Common myeloid progenitor, CD34-positive (primary cell): Measurements from ENCODE around the gene DEFB121.
"Not testable (repeated sequence)": the region's sequence is repeated elsewhere in the genome, so short reads cannot be mapped to it uniquely, and the experiment has no call there.

ENCODE experiments used
- CTCF ChIA-PET: fragments of 350-600 bp; sonication (Branson Sonifier 250); formaldehyde crosslinking; loops from one replicate; lab custom pipeline; 2021; ENCODE audit warnings: antibody characterized with exemption; lab: Charles Lee
- POLR2A ChIA-PET: fragments of 350-600 bp; sonication (Branson Sonifier 250); formaldehyde crosslinking; loops from one replicate; lab custom pipeline; 2021; ENCODE audit warnings: antibody characterized with exemption; lab: Charles Lee
- DNase-seq, 3 donors: peaks; one replicate each; pipeline versions ENCODE4 v3.0.0 to v3.0.0-alpha.2; 2013
- H3K27ac ChIP-seq, 2 experiments: 1 replicate in 1 of 2; 2 replicates in 1 of 2; pipeline ENCODE4 v1.7.0; 2013; ENCODE audit warnings: inconsistent platforms in 2 of 2, low read length in 2 of 2, mild to moderate bottlenecking in 2 of 2, low read depth in 1 of 2, moderate library complexity in 1 of 2; ENCODE audit not compliant: severe bottlenecking in 2 of 2, insufficient read depth in 1 of 2, poor library complexity in 1 of 2
- H3K27me3 ChIP-seq, 5 experiments: replicated peaks in 2 of 5; 1 replicate in 3 of 5; 2 replicates in 2 of 5; pipeline versions ENCODE4 v1.6.1 to v1.7.0; 2013; ENCODE audit warnings: low read length in 4 of 5, mild to moderate bottlenecking in 2 of 5, moderate library complexity in 2 of 5, inconsistent platforms in 1 of 5; ENCODE audit not compliant: insufficient read depth in 5 of 5, control insufficient read depth in 4 of 5
- H3K36me3 ChIP-seq, 4 experiments: 1 replicate in 2 of 4; 2 replicates in 2 of 4; pipeline versions ENCODE4 v1.6.1 to v1.7.0; 2013; ENCODE audit warnings: low read length in 3 of 4, control low read depth in 1 of 4, mild to moderate bottlenecking in 1 of 4; ENCODE audit not compliant: control insufficient read depth in 4 of 4, insufficient read depth in 4 of 4
- H3K4me1 ChIP-seq, 4 experiments: 1 replicate in 3 of 4; 2 replicates in 1 of 4; pipeline versions ENCODE4 v1.6.1 to v1.7.1; 2013; ENCODE audit warnings: low read length in 3 of 4, mild to moderate bottlenecking in 3 of 4, control low read depth in 1 of 4, inconsistent platforms in 1 of 4, moderate library complexity in 1 of 4; ENCODE audit not compliant: control insufficient read depth in 4 of 4, insufficient read depth in 4 of 4; ENCODE audit errors: control extremely low read depth in 1 of 4
- H3K4me3 ChIP-seq, 7 experiments: 1 replicate in 4 of 7; 2 replicates in 3 of 7; pipeline versions ENCODE4 v1.5.1 to v1.7.0; 2013; ENCODE audit warnings: mild to moderate bottlenecking in 7 of 7, low read length in 6 of 7, moderate library complexity in 6 of 7, inconsistent platforms in 2 of 7, low read depth in 2 of 7, control low read depth in 1 of 7; ENCODE audit not compliant: insufficient read depth in 4 of 7, control insufficient read depth in 1 of 7; ENCODE audit errors: extremely low read depth in 1 of 7
- H3K9me3 ChIP-seq, 5 experiments: 1 replicate in 4 of 5; 2 replicates in 1 of 5; pipeline versions ENCODE4 v1.6.1 to v1.7.1; 2013; ENCODE audit warnings: low read length in 4 of 5, mild to moderate bottlenecking in 2 of 5, inconsistent platforms in 1 of 5, low read depth in 1 of 5, moderate library complexity in 1 of 5; ENCODE audit not compliant: control insufficient read depth in 4 of 5, insufficient read depth in 2 of 5; ENCODE audit errors: control extremely low read depth in 1 of 5
- WGBS: methylation state at CpG from one replicate; pipeline ENCODE4 v1.1.5; 2013; ENCODE audit not compliant: insufficient coverage; 5-methylcytosine and 5-hydroxymethylcytosine counted together

DEFB121 gene

DNA sequence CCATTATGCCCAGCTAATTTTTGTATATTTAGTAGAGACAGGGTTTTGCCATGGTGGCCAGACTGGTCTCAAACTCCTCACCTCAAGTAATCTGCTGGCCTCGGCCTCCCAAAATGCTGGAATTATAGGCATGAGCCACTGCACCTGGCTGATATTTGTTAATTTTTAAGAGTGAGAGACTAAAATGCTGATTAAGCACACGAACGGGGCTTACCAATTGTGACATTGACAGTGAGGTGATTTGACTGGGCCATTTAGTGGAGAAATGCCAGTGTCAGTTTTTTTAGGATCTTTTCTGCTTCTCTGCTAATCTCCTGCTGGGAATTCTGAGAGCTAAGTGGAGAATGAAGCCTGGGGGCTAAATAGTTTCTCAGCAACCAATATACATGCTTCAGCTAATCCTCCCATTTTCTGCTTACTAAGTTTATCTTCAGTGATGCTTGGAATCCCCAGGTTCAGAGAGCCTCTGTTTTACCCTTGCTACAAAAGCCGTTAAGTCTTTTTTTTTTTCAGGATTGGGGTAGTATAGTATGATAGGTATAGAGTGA lies 24.6 kb upstream of the DEFB121 start:
- Histone ChIP-seq H3K4me1 (no peaks in the 10 kb centered on the region), H3K9me3 (no peaks in the 10 kb centered on the region), H3K27ac (no peak overlapping the region), H3K4me3 (no peak overlapping the region), H3K36me3 (no peaks in the 10 kb centered on the region), H3K27me3 (peaks cover 0 to 2% (median 0%) of the 10 kb centered on the region in 5 experiments)
- WGBS = 84% methylated on average over 2 of the region's 4 CpGs
- CTCF ChIA-PET = no interaction called here
- DNase-seq = no peak
- POLR2A ChIA-PET = no interaction called here

DNA sequence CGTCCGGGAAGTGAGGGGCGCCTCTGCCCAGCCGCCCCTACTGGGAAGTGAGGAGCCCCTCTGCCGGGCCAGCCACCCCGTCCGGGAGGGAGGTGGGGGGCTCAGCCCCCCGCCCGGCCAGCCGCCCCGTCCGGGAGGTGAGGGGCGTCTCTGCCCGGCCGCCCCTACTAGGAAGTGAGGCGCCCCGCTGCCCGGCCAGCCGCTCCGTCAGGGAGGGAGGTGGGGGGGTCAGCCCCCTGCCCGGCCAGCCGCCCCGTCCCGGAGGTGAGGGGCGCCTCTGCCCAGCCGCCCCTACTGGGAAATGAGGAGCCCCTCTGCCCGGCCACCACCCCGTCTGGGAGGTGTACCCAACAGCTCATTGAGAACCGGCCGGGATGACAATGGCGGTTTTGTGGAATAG lies 21.6 kb upstream of the DEFB121 start:
- peaks cover 0 to 12% (median 3%) of the 10 kb centered on the region in 5 experiments for H3K27me3 ChIP-seq
- CTCF ChIA-PET, H3K27ac ChIP-seq, DNase-seq, POLR2A ChIA-PET, H3K9me3 ChIP-seq, H3K4me3 ChIP-seq, H3K4me1 ChIP-seq, H3K36me3 ChIP-seq: not testable (repeated sequence)
- 100% methylated on average over 6 of the region's 31 CpGs for WGBS

- CTCF ChIA-PET, H3K4me3 ChIP-seq, H3K27ac ChIP-seq, POLR2A ChIA-PET, H3K4me1 ChIP-seq, H3K9me3 ChIP-seq, DNase-seq, H3K36me3 ChIP-seq: not testable (repeated sequence)
- WGBS = 100% methylated on average over 3 of the region's 48 CpGs
- peaks cover 0 to 14% (median 3%) of the 10 kb centered on the region in 5 experiments for H3K27me3 ChIP-seq
These were observed 21.0 kb upstream of the DEFB121 start for GRCh38 chr20:31426891-31427551.

DNA sequence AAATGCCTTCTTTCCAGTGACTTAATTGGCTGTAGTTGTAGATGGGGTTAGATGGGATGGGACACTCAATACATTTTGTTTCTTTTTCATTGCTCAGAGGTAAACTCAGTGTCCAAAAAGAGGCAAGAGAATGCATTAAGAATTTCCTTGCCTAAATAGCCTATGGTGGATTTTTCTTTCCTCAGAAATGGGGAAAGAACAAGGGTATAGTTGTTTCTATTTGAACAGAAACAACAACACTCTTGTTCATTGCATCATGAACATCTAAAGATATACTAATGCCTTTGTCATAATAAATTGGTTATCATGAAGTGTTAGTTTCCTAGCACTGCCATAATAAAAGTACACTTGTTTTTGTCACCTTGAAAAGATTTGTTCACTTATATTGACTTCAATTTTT lies 19.8 kb upstream of the DEFB121 start:
- Histone ChIP-seq H3K4me1 (no peaks in the 10 kb centered on the region), H3K27me3 (peaks cover 0 to 14% (median 3%) of the 10 kb centered on the region in 5 experiments), H3K27ac (no peak overlapping the region), H3K9me3 (no peaks in the 10 kb centered on the region), H3K36me3 (no peaks in the 10 kb centered on the region), H3K4me3 (no peak overlapping the region)
- DNase-seq = no peak
- POLR2A ChIA-PET = no interaction called here
- CTCF ChIA-PET = no interaction called here

DNA sequence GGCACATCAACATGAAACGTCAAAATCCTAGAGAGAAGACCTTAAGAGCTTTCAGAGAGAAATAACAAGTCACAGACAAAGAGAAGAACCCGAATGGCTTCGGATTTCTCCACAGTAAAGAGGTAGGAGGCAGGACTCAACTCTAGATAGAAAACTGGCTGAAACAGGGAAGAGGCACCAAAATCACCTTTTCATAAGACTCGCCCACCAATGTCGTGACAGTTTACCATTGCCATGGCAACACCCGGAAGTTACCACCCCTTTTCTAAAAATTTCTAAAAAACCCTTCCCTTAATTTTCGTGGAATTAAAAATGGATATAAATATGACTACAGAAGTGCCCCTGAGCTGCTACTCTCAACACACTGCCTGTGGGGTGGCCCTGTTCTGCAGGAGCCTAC lies 12.3 kb upstream of the DEFB121 start:
- DNase-seq = no peak
- H3K27me3 ChIP-seq = peaks cover 0 to 9% (median 3%) of the 10 kb centered on the region in 5 experiments
- no peaks in the 10 kb centered on the region for H3K9me3 ChIP-seq
- ChIA-PET CTCF (no interaction called here), POLR2A (no interaction called here)
- WGBS = 95% methylated on average over 3 of the region's 7 CpGs
- no peaks in the 10 kb centered on the region for H3K36me3 ChIP-seq
- H3K27ac ChIP-seq = no peak overlapping the region
- no peaks in the 10 kb centered on the region for H3K4me1 ChIP-seq
- no peak overlapping the region for H3K4me3 ChIP-seq

GRCh38 chr20:31415653-31416052 lies 9.6 kb upstream of the DEFB121 start:
- peaks cover 0 to 5% (median 2%) of the 10 kb centered on the region in 5 experiments for H3K27me3 ChIP-seq
- H3K36me3 ChIP-seq = no peaks in the 10 kb centered on the region
- no CpG with 5 or more reads among the region's 2 CpGs for WGBS
- no peaks in the 10 kb centered on the region for H3K9me3 ChIP-seq
- POLR2A ChIA-PET = no interaction called here
- H3K4me3 ChIP-seq = no peak overlapping the region
- H3K4me1 ChIP-seq = no peaks in the 10 kb centered on the region
- H3K27ac ChIP-seq = no peak overlapping the region
- CTCF ChIA-PET = no interaction called here
- DNase-seq = no peak

GRCh38 chr20:31414381-31414780 lies 8.4 kb upstream of the DEFB121 start:
- ChIA-PET POLR2A (no interaction called here), CTCF (interaction anchor here (1.3 kb wide), 1 partner anchor 88 kb away, joined by 9 read pairs; no protein-coding TSS in a partner anchor)
- WGBS = 74% methylated on average over 5 of the region's 6 CpGs
- no peaks in the 10 kb centered on the region for H3K9me3 ChIP-seq
- no peaks in the 10 kb centered on the region for H3K36me3 ChIP-seq
- H3K27me3 ChIP-seq = peaks cover 0 to 7% (median 2%) of the 10 kb centered on the region in 5 experiments
- no peak overlapping the region for H3K4me3 ChIP-seq
- no peaks in the 10 kb centered on the region for H3K4me1 ChIP-seq
- no peak for DNase-seq
- H3K27ac ChIP-seq = no peak overlapping the region
